ENCODE data around the gene SCUBE3.

- TF ChIP-seq POLR2AphosphoS5 (IDR thresholded peaks at IDR 0.05): no peak
- TF ChIP-seq CTCF (IDR thresholded peaks at IDR 0.05): no peak
- no peak for TF ChIP-seq POLR2A (IDR thresholded peaks at IDR 0.05)
These were observed 40.2 kb upstream of the SCUBE3 start for GRCh38 chr6:35173427-35174087.

Data from prostate gland (tissue), 2 donors.